MCF 10A (cell line): ENCODE data around the gene ARHGAP4. TPM values are rescaled to one million over a fixed set of nuclear protein-coding genes. Genes with fewer than 3 reads are reported as not detected.

Experiments
- BruUV-seq: library from RNA; stranded (reverse); fragments of 400-500 nt; replicated peaks from 2 replicates; lab custom pipeline; 2021; lab: Mats Ljungman, UMichigan
- CTCF ChIA-PET: fragments of 300-600 bp; sonication (Branson Sonifier 250); formaldehyde crosslinking; extraction: SDS; loops from one replicate; lab custom pipeline; 2021; ENCODE audit warnings: antibody characterized with exemption, inconsistent platforms; lab: Yijun Ruan, JAX
- POLR2A ChIA-PET: fragments of 300-600, 350-650 bp; sonication (Branson Sonifier 250); formaldehyde crosslinking; extraction: SDS; loops from one replicate; lab custom pipeline; 2020; ENCODE audit warnings: antibody characterized with exemption, inconsistent platforms; lab: Yijun Ruan, JAX
- DNase-seq: peaks from one replicate; pipeline ENCODE4 v3.0.0-alpha.2; 2018; ENCODE audit not compliant: unreplicated experiment
- H3K27ac Mint-ChIP-seq: one replicate; pipeline ENCODE4 v1.8.0; 2022; ENCODE audit warnings: mild to moderate bottlenecking, low read depth, mixed read lengths; ENCODE audit not compliant: unreplicated experiment
- H3K27me3 Mint-ChIP-seq: one replicate; pipeline ENCODE4 v1.8.0; 2022; ENCODE audit warnings: mixed read lengths; ENCODE audit not compliant: insufficient read depth, unreplicated experiment
- H3K36me3 Mint-ChIP-seq: one replicate; pipeline ENCODE4 v1.8.0; 2022; ENCODE audit warnings: mild to moderate bottlenecking, moderate library complexity, mixed read lengths; ENCODE audit not compliant: insufficient read depth, unreplicated experiment
- H3K4me1 Mint-ChIP-seq: one replicate; pipeline ENCODE4 v1.8.0; 2022; ENCODE audit warnings: mixed read lengths; ENCODE audit not compliant: insufficient read depth, unreplicated experiment
- H3K4me3 Mint-ChIP-seq: one replicate; pipeline ENCODE4 v1.8.0; 2022; ENCODE audit warnings: mild to moderate bottlenecking, moderate library complexity, mixed read lengths; ENCODE audit not compliant: unreplicated experiment
- H3K9me3 Mint-ChIP-seq: one replicate; pipeline ENCODE4 v1.8.0; 2022; ENCODE audit warnings: mixed read lengths; ENCODE audit not compliant: unreplicated experiment
- intact Hi-C: fragments of 100-400 bp; cut with micrococcal nuclease; formaldehyde crosslinking; loops from 2 replicates; pipeline ENCODE4 v1.14.1; 2022
- total RNA-seq: library from RNA; stranded (reverse); gene quantifications from 2 replicates; pipeline ENCODE4 v1.2.3, GENCODE V29; 2022
- TF ChIP-seq, protein P1 (sequence below): fragments of 200-600 bp; IDR thresholded peaks from one replicate; pipeline ENCODE4 v1.8.0; 2022; ENCODE audit warnings: antibody characterized with exemption, mild to moderate bottlenecking; ENCODE audit not compliant: unreplicated experiment

ARHGAP4 gene
- total RNA-seq, 1 experiment from 2014 or later = 2.3 TPM

DNA sequence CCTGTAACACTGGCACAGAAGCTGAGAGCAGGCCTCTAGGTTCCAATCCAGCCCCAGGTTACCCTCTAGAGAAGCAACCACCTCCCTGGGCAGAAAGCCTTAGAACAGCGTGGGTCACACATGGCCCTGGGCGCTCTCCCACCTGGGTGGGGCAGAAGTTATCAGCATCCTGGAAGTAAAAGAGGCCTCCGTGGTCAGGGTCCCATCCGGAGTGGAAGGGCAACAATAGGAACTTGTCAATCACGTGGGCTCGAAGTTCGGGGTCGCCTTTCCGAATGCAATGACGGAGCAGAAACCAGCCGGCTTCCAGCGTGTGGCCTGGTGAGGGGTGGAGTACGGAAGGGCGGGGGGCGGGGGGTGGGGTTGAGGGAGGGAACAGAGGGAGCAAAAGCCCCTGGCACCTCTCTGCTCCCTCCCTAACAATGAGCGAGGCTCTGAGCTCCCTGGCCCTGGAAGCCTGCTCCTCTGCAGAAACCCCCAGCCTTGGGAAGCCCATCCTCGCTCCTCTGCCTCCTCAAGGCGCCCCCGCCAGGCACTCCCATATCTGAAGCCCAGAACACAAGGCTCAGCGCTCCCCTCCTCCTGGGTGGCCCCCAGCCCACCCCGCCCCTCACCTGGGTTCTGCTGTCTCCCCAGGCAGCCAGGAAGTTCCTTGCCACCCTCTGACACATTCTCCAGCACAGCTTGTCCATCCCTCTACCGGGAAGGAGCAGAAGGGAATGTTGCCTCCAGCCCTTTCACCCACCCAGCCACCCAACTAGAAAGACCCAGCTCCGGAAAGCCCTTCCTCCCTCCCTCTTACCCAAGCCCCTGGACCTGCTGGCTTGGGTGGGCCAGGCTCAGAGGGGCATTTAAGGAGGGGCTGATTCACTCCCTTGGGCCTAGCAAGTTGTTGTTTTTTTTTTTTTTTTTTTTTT, 15.5 kb upstream of the ARHGAP4 start:
- no TSS peak for BruUV-seq
- no peak for DNase-seq
- H3K4me3 Mint-ChIP-seq = no peak overlapping the region
- TF ChIP-seq, protein P1, sequence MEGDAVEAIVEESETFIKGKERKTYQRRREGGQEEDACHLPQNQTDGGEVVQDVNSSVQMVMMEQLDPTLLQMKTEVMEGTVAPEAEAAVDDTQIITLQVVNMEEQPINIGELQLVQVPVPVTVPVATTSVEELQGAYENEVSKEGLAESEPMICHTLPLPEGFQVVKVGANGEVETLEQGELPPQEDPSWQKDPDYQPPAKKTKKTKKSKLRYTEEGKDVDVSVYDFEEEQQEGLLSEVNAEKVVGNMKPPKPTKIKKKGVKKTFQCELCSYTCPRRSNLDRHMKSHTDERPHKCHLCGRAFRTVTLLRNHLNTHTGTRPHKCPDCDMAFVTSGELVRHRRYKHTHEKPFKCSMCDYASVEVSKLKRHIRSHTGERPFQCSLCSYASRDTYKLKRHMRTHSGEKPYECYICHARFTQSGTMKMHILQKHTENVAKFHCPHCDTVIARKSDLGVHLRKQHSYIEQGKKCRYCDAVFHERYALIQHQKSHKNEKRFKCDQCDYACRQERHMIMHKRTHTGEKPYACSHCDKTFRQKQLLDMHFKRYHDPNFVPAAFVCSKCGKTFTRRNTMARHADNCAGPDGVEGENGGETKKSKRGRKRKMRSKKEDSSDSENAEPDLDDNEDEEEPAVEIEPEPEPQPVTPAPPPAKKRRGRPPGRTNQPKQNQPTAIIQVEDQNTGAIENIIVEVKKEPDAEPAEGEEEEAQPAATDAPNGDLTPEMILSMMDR = no peak
- H3K4me1 Mint-ChIP-seq = no peaks in the 10 kb centered on the region
- H3K27me3 Mint-ChIP-seq = peaks cover 35% of the 10 kb centered on the region
- POLR2A ChIA-PET = no interaction called here
- CTCF ChIA-PET = no interaction called here
- no peak overlapping the region for H3K27ac Mint-ChIP-seq
- intact Hi-C loops = no loop called here
- H3K9me3 Mint-ChIP-seq = no peaks in the 10 kb centered on the region
- H3K36me3 Mint-ChIP-seq = no peaks in the 10 kb centered on the region

DNA sequence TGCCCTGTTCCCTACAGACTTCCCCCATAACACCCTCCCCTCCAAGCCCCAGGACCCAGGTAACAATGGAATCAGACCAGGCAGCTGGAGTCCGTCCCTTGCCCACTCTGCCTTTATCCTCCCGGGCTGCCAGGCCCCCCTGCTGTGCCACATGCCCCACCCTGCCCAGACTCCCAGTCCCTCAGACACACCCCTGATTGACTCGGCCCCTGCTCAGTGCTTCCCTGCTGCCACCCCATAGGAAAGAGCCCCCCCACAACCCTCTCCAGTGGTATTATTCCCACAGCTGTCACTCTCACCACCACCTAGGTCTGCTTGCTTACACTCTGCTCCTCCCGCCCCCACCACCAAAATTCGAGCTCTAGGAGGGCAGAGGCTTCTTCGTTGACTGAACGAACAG, 13.5 kb upstream of the ARHGAP4 start:
- Mint-ChIP-seq H3K4me3 (no peak overlapping the region), H3K36me3 (no peaks in the 10 kb centered on the region), H3K27ac (no peak overlapping the region), H3K4me1 (no peaks in the 10 kb centered on the region), H3K9me3 (no peaks in the 10 kb centered on the region), H3K27me3 (peaks cover 40% of the 10 kb centered on the region)
- CTCF ChIA-PET = interaction anchor here (0.6 to 1.8 kb wide), 4 partner anchors 13 to 176 kb away, joined by 3 to 11 read pairs (median 4); no protein-coding TSS in a partner anchor
- TF ChIP-seq, protein P1 = no peak
- intact Hi-C loops = no loop called here
- BruUV-seq = no TSS peak
- POLR2A ChIA-PET = no interaction called here
- no peak for DNase-seq

DNA sequence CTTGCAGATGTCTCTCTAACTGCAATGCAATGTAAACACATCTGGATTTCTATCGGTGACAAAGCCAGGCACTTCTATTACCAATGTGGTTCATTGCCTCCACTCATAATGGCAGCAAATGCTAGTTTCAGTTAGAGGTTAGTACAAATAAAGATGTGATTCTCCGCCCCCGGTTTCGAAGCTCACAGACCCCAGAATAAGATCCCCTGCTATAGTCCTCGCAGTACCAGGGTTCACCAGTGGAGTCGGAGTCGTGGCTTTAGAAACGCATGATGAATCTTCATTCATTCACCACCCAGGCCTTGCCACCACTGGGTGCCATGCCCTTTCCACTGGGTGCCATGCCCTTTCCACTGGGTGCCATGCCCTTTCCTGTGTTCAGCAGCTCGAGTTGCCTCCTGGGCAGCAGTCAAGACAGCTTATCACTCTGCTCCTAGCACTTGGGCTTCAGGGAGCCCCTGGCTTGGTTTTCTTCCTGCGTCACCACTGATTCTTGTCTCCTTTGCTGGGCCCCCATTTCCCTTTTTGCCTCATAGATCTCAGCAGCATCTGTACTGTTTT, 12.2 kb upstream of the ARHGAP4 start:
- Mint-ChIP-seq H3K36me3 (no peaks in the 10 kb centered on the region), H3K9me3 (no peaks in the 10 kb centered on the region), H3K27me3 (peaks cover 40% of the 10 kb centered on the region), H3K4me1 (no peaks in the 10 kb centered on the region), H3K4me3 (no peak overlapping the region), H3K27ac (no peak overlapping the region)
- TF ChIP-seq, protein P1 = no peak
- BruUV-seq = no TSS peak
- ChIA-PET POLR2A (interaction anchor here (0.6 to 1.7 kb wide), 2 partner anchors 9 to 430 kb away, joined by 3 to 4 read pairs; no protein-coding TSS in a partner anchor), CTCF (interaction anchor here (1.7 kb wide), 2 partner anchors 9 to 15 kb away, joined by 6 to 8 read pairs; no protein-coding TSS in a partner anchor)
- intact Hi-C loops = no loop called here
- DNase-seq = no peak

DNA sequence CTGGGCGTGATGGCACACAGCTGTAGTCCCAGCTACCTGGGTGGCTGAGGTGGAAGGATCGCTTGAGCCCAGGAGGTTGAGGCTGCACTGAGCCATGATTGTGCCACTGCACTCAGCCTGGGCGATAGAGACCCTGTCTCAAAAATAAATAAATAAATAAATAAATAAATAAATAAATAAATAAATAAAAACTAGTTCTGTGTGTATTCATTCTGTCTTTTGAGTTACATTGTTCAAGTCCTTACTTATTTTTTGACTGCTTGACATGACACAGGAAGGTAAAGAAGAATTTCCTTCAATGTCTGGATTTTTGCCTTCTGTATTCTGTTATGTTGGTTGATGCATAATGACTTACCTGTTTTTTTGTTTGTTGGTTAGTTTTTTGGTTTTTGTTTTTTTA, 11.0 kb upstream of the ARHGAP4 start:
- TF ChIP-seq, protein P1 = no peak
- Mint-ChIP-seq H3K9me3 (no peaks in the 10 kb centered on the region), H3K4me3 (no peak overlapping the region), H3K27ac (no peak overlapping the region), H3K36me3 (peaks cover 4% of the 10 kb centered on the region), H3K4me1 (no peaks in the 10 kb centered on the region), H3K27me3 (peaks cover 40% of the 10 kb centered on the region)
- ChIA-PET POLR2A (interaction anchor here (1.7 kb wide), 1 partner anchor 10 kb away, joined by 3 read pairs; no protein-coding TSS in a partner anchor), CTCF (interaction anchor here (0.6 to 2.2 kb wide), 3 partner anchors 10 to 14 kb away, joined by 3 to 15 read pairs (median 6); no protein-coding TSS in a partner anchor)
- intact Hi-C loops = no loop called here
- no TSS peak for BruUV-seq
- DNase-seq = no peak
